ENCODE measurements around the gene MYO1E. TPM values are rescaled to one million over a fixed set of nuclear protein-coding genes. Genes with fewer than 3 reads are reported as not detected.

Gene MYO1E
- total RNA-seq, 2 experiments from 2014 or later = 1.5 to 26.5 TPM

- no peak overlapping the region for H2AFZ ChIP-seq (ENCODE audit: low read length)
- no TSS peak for BruUV-seq (replicated peaks)
- H3K9me2 ChIP-seq (ENCODE audit: insufficient read depth, low read length) = no peaks in the 10 kb centered on the region
- H3K79me2 ChIP-seq (ENCODE audit: insufficient read depth, low read depth, low read length) = no peaks in the 10 kb centered on the region
- H3K9me3 ChIP-seq (ENCODE audit: low read length) = no peaks in the 10 kb centered on the region
- no peak overlapping the region for H3K27ac ChIP-seq (ENCODE audit: low read depth, low read length, poor library complexity, severe bottlenecking)
- no peaks in the 10 kb centered on the region for H4K20me1 ChIP-seq (ENCODE audit: insufficient read depth, low read length)
- ChIA-PET CTCF (ENCODE audit: unreplicated experiment) (no interaction called here), POLR2A (interaction anchor here (0.7 to 4.2 kb wide), 5 partner anchors 15 to 768 kb away, joined by 3 to 37 read pairs (median 8); no protein-coding TSS in a partner anchor)
- no peak for DNase-seq (ENCODE audit: low spot score)
- intact Hi-C loops (cut with micrococcal nuclease; ENCODE audit: unreplicated experiment) = loop anchor here (5.0 kb wide), 1 partner anchor 132 kb away; no protein-coding TSS in a partner anchor
- no peak for TF ChIP-seq CTCF (conservative IDR thresholded peaks at IDR 0.05; ENCODE audit: low read length)
- no peak for TF ChIP-seq EZH2phosphoT487 (IDR thresholded peaks at IDR 0.05; ENCODE audit: borderline replicate concordance, low read depth, low read length)
- no peaks in the 10 kb centered on the region for H3K36me3 ChIP-seq (ENCODE audit: insufficient read depth, low read length)
- H3K4me2 ChIP-seq (ENCODE audit: low read length) = no peak overlapping the region
- peaks cover 17% of the 10 kb centered on the region for H3K4me1 ChIP-seq (ENCODE audit: insufficient read depth, low read length, poor library complexity, severe bottlenecking)
- H3K4me3 ChIP-seq (ENCODE audit: low read depth, low read length, poor library complexity, severe bottlenecking) = no peak overlapping the region
These were observed 6.9 kb upstream of the MYO1E start for GRCh38 chr15:59379531-59379930.

- Histone ChIP-seq H3K4me2 (ENCODE audit: low read length) (no peak overlapping the region), H3K9me3 (ENCODE audit: low read length) (no peaks in the 10 kb centered on the region), H4K20me1 (ENCODE audit: insufficient read depth, low read length) (no peaks in the 10 kb centered on the region), H2AFZ (ENCODE audit: low read length) (no peak overlapping the region), H3K27ac (ENCODE audit: low read depth, low read length, poor library complexity, severe bottlenecking) (no peak overlapping the region), H3K36me3 (ENCODE audit: insufficient read depth, low read length) (no peaks in the 10 kb centered on the region), H3K4me3 (ENCODE audit: low read depth, low read length, poor library complexity, severe bottlenecking) (no peak overlapping the region), H3K9me2 (ENCODE audit: insufficient read depth, low read length) (no peaks in the 10 kb centered on the region), H3K4me1 (ENCODE audit: insufficient read depth, low read length, poor library complexity, severe bottlenecking) (peaks cover 17% of the 10 kb centered on the region), H3K79me2 (ENCODE audit: insufficient read depth, low read depth, low read length) (no peaks in the 10 kb centered on the region)
- no peak for DNase-seq (ENCODE audit: low spot score)
- ChIA-PET CTCF (ENCODE audit: unreplicated experiment) (interaction anchor here (1.9 kb wide), 1 partner anchor 32 kb away, joined by 5 read pairs; no protein-coding TSS in a partner anchor), POLR2A (interaction anchor here (0.7 to 4.2 kb wide), 9 partner anchors 11 to 1026 kb away, joined by 3 to 37 read pairs (median 5); no protein-coding TSS in a partner anchor)
- no peak for TF ChIP-seq EZH2phosphoT487 (IDR thresholded peaks at IDR 0.05; ENCODE audit: borderline replicate concordance, low read depth, low read length)
- TF ChIP-seq CTCF (conservative IDR thresholded peaks at IDR 0.05; ENCODE audit: low read length) = no peak
- BruUV-seq (replicated peaks) = no TSS peak
- intact Hi-C loops (cut with micrococcal nuclease; ENCODE audit: unreplicated experiment) = loop anchor here (5.0 kb wide), 1 partner anchor 132 kb away; no protein-coding TSS in a partner anchor
These were observed 6.2 kb upstream of the MYO1E start for GRCh38 chr15:59378855-59379254.

DNA sequence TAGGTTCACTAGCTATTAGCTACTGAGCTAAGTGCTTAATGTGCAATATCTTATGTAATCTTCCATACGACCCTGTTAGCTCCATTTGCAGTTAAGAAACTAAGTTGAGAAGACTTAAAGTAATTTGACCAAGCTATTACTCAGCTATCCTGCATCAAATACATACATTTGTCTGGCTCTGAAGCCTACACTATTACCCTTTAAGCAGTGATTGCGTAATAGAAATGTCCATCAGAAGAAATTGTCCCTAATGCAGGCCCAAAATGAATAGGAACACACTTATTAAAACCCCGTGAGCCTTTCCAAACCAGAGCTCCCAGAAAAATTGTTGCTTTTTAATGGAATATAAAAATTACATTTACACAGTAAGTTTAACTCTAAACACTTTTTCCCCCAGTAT, 5.3 kb upstream of the MYO1E start:
- POLR2A ChIA-PET = interaction anchor here (0.7 to 4.2 kb wide), 8 partner anchors 11 to 139 kb away, joined by 3 to 37 read pairs (median 5); no protein-coding TSS in a partner anchor
- Histone ChIP-seq H3K36me3 (ENCODE audit: insufficient read depth, low read length) (no peaks in the 10 kb centered on the region), H4K20me1 (ENCODE audit: insufficient read depth, low read length) (no peaks in the 10 kb centered on the region), H3K9me2 (ENCODE audit: insufficient read depth, low read length) (no peaks in the 10 kb centered on the region), H3K27ac (ENCODE audit: low read depth, low read length, poor library complexity, severe bottlenecking) (no peak overlapping the region), H3K4me2 (ENCODE audit: low read length) (0 out of 2 replicates have a peak overlapping the region, but pooled peaks have one; percentile 12), H3K9me3 (ENCODE audit: low read length) (no peaks in the 10 kb centered on the region), H3K4me1 (ENCODE audit: insufficient read depth, low read length, poor library complexity, severe bottlenecking) (peaks cover 17% of the 10 kb centered on the region), H3K79me2 (ENCODE audit: insufficient read depth, low read depth, low read length) (no peaks in the 10 kb centered on the region), H3K4me3 (ENCODE audit: low read depth, low read length, poor library complexity, severe bottlenecking) (no peak overlapping the region), H2AFZ (ENCODE audit: low read length) (no peak overlapping the region)
- DNase-seq (ENCODE audit: low spot score) = no peak
- TF ChIP-seq CTCF (conservative IDR thresholded peaks at IDR 0.05; ENCODE audit: low read length) (no peak), EZH2phosphoT487 (IDR thresholded peaks at IDR 0.05; ENCODE audit: borderline replicate concordance, low read depth, low read length) (no peak)
- intact Hi-C loops (cut with micrococcal nuclease; ENCODE audit: unreplicated experiment) = loop anchor here (2.0 to 5.0 kb wide), 3 partner anchors 21 to 131 kb away; no protein-coding TSS in a partner anchor
- CTCF ChIA-PET (ENCODE audit: unreplicated experiment) = interaction anchor here (0.7 to 2.4 kb wide), 4 partner anchors 30 to 116 kb away, joined by 3 to 10 read pairs (median 4); no protein-coding TSS in a partner anchor
- no TSS peak for BruUV-seq (replicated peaks)

Data from OCI-LY7 (cell line).